ENCODE measurements around the gene EP400.
"Not testable (repeated sequence)": the region's sequence is repeated elsewhere in the genome, so short reads cannot be mapped to it uniquely, and the experiment has no call there.

The EP400 gene

GRCh38 chr12:131954460-131954859, 4.7 kb downstream of the EP400 start:
- DNase-seq: not testable (repeated sequence)

- DNase-seq: no peak
Observed at GRCh38 chr12:131959116-131959515, 9.4 kb downstream of the EP400 start.

- DNase-seq: no peak
Observed at GRCh38 chr12:131959641-131960589, 10.2 kb downstream of the EP400 start.

- DNase-seq: not testable (repeated sequence)
Observed at GRCh38 chr12:131960590-131961325, 11.0 kb downstream of the EP400 start.

- DNase-seq: not testable (repeated sequence)
Observed at GRCh38 chr12:131961328-131961727, 11.6 kb downstream of the EP400 start.

- no peak for DNase-seq
Observed at GRCh38 chr12:131962069-131962468, 12.3 kb downstream of the EP400 start.

- no peak for DNase-seq
Observed at GRCh38 chr12:131963381-131963780, 13.6 kb downstream of the EP400 start.

GRCh38 chr12:131965073-131965472, 15.3 kb downstream of the EP400 start:
- DNase-seq: no peak

- DNase-seq: no peak
Observed at GRCh38 chr12:131971226-131971625, 21.5 kb downstream of the EP400 start.

- no peak for DNase-seq
Observed at GRCh38 chr12:131975228-131975627, 25.5 kb downstream of the EP400 start.

- no peak for DNase-seq
Observed at GRCh38 chr12:131979606-131980005, 29.9 kb downstream of the EP400 start.

GRCh38 chr12:131980263-131980662, 30.5 kb downstream of the EP400 start:
- no peak for DNase-seq

- DNase-seq: no peak
Observed at GRCh38 chr12:131981388-131981787, 31.6 kb downstream of the EP400 start.

GRCh38 chr12:131982041-131982440, 32.3 kb downstream of the EP400 start:
- no peak for DNase-seq

GRCh38 chr12:131983026-131983425, 33.3 kb downstream of the EP400 start:
- DNase-seq: no peak

GRCh38 chr12:131983554-131983953, 33.8 kb downstream of the EP400 start:
- no peak for DNase-seq

- no peak for DNase-seq
Observed at GRCh38 chr12:131984334-131984733, 34.6 kb downstream of the EP400 start.

- not testable (repeated sequence) for DNase-seq
Observed at GRCh38 chr12:131985510-131985875, 35.8 kb downstream of the EP400 start.

GRCh38 chr12:131986361-131986760, 36.6 kb downstream of the EP400 start:
- no peak for DNase-seq

- DNase-seq: no peak
Observed at GRCh38 chr12:131986910-131987309, 37.2 kb downstream of the EP400 start.

GRCh38 chr12:131987552-131987951, 37.8 kb downstream of the EP400 start:
- no peak for DNase-seq

- no peak for DNase-seq
Observed at GRCh38 chr12:131988054-131988796, 38.5 kb downstream of the EP400 start.

- no peak for DNase-seq
Observed at GRCh38 chr12:131989021-131989420, 39.3 kb downstream of the EP400 start.

Measured in activated naive CD4-positive, alpha-beta T cell treated with Interleukin-2 at 50 U/mL for 16 hours (primary cell).